CD4-positive, alpha-beta T cell treated with Interleukin-15 for 4 hours (primary cell): Measurements from ENCODE around the gene NOP9.

ENCODE experiments used
- DNase-seq: peaks from one replicate; pipeline ENCODE4 v3.0.0-alpha.2; 2020; ENCODE audit warnings: low spot score

Gene NOP9

DNA sequence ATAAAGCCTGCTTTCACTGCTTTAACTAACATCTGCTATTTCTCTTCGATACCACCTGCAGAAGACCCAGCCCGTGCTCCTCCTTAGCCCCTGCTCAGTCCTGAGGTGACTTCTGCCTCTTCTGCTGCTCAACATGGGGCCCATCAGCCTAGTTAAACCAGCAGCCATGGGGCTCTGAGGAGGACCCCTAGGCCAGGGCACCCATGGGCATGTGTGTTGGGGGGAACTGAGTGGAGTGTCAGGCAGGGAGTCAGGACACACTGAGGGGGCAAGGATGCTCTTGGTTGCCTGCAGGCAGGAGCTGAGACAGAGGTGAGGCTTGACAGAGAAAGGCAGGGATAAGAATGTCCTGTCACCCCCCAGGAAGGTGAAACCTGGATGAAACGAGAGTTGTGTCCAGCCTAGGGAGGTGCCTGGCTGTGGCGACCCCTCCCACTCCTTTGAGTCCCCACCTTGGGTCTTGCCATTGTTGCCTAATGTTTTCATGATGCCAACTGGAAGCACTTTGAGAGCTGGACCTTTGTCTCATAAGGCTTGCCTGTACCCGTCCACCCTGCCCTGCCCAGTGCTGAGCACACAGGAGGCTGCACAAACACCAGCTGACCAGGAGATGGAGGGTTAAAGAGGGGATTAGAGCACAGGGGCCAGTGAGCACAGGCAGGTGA lies 15.7 kb upstream of the NOP9 start:
- DNase-seq, result no peak

DNA sequence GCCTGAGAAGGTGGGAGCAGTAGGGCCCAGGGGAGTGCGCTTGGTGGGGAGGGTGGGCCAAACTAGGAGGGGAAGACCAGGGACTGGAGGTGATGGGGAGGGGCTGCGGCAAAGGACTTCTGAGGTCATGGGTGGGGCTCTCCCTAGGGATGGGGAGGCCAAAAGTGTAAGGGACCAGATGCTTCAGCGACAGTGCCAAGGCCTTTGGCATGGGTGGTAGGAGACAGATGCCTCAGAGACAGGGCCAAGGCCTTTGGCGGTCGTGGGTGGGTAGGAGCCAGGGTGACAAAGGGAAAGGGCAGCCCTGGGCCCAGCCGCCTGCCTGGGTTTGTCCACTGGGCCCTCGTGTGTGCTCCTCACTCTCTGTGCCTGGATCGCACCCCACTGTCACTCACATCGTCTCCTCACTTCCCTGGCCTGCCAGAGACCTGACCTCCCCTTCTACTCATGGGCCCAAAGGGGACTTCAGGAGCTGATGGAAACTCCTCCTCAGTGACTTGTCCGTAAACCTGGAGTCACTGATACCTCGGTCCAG lies 15.1 kb upstream of the NOP9 start:
- no peak for DNase-seq

DNA sequence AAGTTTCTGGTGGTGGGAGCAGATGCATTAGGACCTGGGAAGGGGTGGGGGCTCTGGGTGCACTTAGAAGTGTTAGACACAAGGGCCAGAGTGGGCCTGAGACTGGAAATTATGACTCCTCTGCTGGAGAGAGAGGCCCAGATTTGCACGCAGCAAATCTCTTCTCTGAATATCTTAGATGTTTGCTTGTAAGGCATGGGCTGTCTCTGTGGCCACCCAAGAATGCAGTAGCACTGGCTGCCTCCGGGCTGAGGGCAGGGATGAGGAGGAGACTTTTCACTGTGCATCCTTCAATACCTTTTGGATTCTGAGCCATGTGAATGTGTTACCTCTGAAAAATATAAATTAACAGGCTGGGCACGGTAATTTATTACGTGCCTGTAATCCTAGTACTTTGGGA lies 14.3 kb upstream of the NOP9 start:
- no peak for DNase-seq

DNA sequence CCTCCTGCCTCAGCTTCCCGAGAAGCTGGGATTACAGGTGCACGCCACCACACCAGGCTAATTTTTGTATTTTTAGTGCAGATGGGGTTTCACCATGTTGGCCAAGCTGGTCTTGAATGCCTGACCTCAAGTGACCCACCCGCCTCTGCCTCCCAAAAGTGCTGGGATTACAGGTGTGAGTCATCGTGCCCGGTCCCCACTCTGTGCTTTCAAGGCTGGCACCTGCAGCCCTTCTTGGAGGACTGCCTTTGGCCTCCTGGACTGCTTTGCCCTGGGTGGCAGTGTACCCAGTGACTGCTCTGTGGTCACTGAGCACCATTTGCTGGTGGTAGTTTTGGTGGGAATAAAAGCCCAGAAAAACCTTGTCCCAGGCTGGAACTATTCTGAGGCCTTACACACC lies 12.7 kb upstream of the NOP9 start:
- DNase-seq, result no peak

DNA sequence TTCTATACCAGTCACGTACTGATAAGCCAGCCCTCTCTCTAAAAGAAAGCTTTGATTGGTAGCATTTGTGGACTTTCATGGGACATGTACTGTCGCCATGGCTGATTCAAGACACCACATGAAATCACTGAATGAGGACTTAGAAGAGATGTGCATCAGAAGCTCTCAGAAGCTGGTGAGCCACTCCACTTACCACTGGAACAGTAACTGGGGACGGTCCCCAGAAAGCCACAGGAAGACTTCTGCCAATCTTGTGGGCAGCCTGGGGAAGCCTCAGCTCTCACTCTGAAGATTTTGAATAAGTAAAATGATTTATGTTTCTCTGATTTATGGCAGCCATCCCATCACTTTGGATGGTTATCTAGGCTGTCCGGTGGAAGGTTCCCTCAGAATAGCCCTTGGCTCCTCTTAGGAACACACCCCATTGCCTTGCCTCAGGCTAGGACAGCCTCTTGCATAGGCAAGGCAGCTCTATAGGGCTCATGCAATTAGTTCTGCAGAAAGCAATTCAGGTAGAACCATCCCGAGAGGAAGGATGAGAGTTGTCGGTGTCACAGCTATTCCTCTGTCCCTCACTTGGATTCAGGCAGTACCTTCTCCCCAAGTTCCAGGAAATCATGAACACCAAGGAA lies 9.9 kb upstream of the NOP9 start:
- DNase-seq, result no peak

DNA sequence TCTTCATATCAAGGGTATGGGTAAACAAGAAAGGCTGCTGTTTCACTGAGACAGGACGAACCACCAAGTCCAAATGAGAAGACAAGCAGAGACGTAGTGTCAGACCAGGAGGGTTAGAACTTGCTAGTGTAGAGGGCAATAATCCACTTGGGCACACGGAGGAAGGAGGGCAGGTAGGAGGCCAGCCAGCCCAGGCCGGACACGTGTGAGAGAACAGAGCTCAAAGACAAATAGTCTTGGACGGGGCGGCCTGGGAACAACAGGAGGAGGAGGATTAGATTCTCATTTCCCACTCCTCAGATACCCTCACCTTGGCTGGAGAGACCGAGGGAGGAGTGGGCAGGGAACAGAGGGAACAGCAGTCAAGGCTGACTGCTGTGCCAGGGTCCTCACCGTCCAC lies 8.9 kb upstream of the NOP9 start:
- no peak for DNase-seq

DNA sequence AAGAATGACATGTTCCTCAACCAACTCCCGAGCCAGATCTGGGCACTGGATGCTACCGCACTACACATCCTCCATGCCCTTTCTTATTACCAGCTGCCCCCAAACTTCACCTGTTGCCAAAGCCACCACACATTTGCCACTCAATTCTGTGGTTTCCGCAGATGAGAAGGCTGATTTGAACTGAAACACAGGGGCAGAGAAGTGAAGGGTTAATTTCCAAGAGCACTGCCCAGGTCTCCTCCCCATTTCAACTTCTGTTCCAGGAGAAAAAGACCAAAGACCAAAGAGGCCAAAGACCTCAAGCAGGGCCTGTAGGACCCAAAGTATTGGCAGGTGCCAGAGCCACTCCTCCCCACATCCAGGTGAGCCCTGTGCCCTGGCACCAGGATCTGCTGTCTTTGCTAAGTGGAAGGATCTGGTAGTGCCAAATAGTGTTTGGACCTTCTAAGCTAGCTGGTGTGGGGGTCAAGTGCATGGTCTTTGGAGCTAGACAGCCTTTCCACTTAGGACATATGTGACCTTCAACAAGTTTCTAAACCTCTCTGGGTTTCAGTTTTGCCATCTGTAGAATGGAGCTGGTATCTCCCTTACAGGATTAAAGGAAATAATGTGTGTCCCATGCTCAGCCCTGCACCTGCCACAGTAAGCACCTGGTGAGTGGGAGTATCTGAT lies 8.1 kb upstream of the NOP9 start:
- no peak for DNase-seq

DNA sequence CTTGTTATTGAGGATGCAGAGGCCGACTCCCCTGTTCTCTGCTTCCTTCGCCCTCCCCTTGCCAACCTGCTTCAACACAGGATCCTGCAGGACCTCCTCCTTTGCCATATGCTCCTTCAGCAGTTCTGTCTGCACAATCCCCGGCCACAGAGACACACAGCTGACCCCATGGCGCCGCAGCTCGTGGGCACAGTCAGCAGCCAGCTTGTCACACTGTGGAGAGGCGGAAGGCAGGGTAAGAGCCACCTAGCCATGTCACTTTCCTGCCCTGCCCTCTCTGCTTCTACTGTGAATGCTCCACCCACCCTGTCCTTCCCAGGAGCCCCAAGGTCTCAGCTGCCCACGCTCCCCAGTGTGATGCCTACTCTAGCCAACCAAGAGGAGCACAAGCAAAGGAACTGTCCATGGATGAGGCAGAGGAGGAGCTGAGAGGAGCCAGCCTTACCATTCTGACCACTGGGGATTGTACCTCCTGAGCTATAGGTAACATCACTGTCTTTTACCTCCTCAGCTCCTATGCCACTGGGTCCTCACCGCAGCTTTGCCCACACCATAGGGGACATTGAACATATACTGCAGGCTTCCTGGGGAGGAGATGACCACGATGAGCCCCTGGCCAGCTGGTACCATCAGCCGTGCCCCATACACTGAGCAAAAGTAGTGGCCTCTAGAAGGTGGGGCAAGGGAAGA lies 7.4 kb upstream of the NOP9 start:
- DNase-seq, result no peak

DNA sequence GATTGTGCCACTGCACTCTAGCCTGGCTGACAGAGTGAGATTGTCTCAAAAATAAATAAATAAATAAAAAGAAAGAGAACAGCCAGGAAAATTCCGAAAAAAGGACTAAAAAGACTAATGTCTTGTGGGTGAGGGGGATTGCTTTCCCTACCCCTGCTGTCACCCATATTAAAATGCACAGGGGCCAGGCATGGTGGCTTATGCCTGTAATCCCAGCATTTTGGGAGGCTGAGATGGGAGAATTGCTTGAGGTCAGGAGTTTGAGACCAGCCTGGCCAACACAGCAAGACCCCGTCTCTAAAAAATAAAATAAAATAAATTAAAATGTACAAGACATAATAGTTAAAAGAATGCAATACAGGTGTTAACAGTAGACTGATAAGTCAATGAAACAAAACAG lies 6.1 kb upstream of the NOP9 start:
- DNase-seq, result no peak

DNA sequence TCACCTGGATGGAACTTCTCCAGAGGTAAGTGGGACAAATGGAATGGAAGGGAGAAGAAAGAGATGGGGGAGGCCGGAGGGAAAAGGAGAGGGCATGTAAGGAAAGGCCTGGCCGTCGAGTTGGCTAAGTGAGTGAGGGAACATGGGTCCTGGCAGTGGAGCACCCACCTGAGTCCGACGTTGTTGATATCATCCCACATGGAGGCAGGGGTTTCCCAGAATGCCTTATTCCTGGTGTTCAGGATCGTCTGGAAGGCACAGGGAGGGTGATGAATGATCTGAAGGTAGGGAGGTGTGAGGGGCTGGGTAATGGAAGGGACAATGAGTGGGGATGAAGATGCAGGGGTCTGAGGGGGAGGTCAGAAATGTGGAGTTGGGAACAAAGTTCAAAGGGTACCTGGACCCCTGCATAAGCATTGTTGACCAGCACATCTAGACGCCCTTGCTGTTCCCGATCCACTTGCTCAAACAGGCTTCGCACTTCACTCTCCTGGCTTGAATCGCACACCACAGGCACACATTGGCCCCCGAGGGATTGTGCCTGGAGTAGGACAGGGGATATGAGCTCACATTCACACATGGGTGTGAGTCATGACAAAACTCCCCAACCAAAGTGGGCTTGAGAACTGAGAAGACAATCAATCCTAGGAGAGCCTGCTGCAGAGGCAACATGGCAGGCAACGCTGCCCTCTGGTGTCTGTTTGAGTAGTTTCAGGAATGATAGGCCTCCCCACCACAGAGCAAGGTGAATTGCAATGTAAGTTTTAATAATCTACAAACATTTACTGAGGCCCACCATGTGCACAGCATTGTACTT lies 3.1 kb upstream of the NOP9 start:
- DNase-seq, result peak; percentile 83

DNA sequence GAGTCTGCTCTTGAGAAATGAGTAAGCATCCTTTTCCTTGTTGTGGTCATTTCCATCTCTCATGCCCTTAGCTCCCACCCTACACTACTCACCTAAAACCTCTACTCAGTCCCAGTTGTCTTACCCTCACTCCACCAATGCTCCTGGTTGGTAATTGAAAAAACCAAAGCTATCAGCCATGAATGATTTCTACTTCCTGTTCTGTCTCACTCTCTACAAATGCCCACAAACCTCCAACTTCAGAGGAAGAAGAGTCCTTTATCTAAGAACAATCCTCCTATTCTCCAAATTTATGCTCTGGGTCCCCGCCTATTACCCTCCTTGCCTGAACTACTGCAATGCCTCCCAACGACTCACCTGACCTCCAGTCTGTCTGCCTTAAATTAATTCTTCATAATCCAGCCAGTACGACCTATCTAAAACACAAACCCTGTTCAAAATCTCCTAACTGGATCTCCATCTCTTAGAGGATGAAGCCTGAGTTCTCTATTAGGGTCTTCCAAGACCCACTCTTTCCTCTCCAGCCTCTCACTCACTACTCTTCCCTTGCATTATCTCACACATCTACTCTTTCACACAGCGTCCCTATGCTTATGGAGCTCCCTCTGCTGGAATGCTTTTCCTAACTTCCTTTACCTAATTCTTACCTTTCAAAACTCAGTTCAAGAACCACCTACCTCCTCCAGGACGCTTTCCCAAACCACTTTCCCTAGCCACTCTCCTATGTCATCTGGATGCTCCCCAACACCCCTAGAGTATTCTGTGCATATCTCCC lies 2.3 kb upstream of the NOP9 start:
- DNase-seq, result no peak

DNA sequence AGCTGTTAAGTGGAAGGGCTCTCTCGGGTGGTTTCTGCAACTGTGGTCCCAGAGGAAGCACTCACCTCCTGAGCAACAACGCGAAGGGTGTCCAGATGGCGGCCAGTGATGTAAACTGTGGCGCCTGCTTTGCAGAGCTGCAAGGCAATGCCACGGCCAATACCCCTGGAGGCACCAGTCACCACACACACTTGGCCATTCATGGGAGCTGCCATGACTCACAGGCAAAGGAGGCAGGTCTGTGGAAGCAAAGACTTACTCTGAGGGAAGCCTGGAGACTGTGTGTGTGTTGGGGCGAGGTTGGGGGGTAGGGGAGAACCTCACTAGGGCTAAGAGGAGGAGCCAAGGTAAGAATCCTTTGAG lies 777 bp upstream of the NOP9 start:
- DNase-seq, result no peak

DNA sequence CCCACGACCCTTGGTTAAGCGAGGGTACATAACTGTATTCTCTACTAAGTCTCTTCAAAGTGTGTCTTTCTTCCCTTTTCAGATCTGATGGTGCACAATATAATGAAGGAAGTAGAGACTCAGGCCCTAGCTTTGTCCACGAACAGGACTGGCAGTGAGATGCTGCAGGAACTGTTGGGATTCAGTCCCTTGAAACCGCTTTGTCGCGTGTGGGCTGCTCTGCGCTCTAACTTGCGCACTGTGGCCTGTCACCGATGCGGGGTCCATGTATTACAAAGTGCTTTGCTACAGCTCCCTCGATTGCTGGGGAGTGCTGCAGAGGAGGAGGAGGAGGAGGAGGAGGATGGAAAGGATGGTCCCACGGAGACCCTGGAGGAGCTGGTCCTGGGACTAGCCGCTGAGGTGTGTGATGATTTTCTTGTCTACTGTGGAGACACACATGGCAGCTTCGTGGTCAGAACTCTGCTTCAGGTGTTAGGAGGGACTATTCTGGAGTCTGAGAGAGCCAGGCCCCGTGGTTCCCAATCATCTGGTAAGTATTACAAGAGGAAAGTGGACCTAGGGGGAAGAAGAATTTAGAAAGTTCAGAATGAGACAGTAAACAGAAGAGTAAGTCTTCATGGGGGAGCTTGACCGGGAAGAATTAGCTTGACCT lies 803 bp downstream of the NOP9 start:
- no peak for DNase-seq

DNA sequence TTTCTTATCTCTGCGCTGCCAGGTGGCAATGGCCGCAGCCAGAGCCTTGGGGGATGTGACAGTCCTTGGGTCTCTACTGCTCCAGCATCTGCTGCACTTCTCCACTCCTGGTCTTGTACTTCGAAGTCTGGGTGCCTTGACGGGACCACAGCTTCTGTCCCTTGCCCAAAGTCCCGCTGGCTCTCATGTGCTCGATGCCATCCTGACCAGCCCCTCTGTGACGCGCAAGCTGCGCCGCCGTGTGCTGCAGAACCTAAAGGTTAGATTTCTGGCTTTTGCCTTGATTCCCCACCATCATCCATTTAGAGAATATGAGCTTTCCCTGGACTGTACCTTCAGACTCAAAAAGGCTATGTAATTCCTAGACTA lies 4.4 kb downstream of the NOP9 start:
- DNase-seq, result no peak

DNA sequence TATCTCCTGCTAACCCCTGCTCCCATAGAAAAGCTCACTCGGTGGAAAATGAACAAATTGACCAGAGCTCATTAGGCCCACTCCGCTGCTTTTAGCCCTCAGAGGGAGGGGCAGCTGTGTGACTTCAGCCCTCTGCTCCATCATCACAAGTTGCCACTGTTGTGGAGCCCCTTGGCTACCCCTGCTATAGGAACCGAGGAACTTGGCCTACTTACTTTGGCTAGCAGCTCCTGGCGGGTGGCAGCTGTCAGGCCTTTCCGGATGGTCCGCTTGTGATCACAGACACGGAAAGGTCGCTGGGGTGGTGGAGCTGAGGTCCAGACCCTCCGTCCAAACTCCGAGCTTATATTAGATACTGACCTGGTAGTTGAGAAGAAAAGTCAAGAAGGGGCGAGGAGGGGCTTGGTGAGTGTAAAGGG lies 7.5 kb downstream of the NOP9 start:
- DNase-seq, result no peak

DNA sequence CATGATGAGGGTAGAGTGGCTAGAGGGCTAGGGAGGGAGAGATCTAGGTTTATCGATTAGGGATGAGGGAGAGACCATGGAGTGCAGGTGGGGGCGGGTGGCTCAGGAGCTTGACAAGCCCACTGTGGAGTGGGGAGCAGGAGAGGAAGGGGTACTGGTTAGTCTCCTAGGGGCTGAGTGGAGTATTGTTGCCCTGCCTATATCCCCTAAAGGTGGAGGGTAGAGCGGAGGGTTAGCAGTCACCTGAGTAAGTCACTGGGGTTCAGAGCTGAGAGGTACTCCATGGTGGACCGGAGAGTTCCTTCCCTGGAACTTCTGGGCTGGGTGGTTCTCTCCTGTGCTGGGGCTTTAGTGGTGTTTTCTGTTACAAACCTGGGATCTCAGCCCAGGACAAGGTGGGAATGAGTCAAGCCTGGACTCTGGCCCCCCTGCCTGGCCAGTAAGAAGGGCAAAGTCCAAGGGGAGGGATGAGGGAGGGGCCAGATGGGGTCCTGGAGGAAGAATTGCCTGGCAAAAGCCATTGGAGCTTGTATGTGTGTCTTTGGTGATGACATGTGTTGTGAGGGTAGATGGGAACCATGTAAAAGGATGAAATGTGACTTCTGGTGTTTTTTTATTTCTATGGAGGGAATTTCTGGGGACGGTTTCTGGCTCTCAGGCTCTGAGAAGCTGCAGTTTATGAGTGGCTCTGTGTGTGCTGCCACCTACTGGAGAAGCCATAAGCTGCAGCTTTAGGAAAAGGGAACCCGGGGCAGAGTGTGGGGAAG lies 8.1 kb downstream of the NOP9 start, which contains the start of gene CIDEB:
TSS of gene CIDEB (minus strand) at position 403 of the 767 bp plus-strand sequence. CDS start at position 284, 119 bp downstream.
- peak; percentile 72 for DNase-seq

DNA sequence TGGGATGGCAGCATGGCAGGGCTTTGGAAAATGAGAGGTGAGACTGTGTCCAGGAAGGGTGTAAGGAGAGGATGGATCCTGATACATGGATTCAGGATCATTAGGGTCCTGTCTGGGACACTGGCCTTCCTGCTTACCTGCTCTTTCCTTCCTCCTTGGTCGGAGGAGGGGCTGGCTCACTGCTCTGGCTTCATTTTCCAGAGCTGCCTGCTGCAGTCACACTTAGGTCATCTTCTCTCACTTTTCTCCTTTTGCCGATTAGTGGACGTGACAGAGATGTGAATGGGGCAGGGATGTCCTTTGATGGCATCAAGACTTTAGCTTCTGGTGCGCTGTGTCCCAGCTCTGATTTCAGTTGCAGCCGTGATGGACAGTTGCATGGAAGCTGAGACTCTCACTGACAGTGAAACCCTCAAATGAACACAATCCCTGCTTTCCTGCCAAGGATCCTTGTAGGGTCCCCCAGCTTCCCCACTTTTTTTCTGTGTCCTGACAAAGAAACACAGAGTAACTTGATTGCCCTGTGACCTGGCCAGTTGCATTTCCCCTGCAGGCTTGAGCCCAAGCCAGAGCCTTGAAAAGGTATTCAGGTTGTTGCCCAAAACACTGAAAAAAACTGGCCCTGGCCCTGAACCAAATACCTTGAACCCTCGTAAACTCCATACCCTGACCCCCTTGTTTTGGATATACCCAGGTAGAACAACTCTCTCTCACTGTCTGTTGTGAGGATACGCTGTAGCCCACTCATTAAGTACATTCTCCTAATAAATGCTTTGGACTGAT lies 8.9 kb downstream of the NOP9 start:
- DNase-seq, result no peak

DNA sequence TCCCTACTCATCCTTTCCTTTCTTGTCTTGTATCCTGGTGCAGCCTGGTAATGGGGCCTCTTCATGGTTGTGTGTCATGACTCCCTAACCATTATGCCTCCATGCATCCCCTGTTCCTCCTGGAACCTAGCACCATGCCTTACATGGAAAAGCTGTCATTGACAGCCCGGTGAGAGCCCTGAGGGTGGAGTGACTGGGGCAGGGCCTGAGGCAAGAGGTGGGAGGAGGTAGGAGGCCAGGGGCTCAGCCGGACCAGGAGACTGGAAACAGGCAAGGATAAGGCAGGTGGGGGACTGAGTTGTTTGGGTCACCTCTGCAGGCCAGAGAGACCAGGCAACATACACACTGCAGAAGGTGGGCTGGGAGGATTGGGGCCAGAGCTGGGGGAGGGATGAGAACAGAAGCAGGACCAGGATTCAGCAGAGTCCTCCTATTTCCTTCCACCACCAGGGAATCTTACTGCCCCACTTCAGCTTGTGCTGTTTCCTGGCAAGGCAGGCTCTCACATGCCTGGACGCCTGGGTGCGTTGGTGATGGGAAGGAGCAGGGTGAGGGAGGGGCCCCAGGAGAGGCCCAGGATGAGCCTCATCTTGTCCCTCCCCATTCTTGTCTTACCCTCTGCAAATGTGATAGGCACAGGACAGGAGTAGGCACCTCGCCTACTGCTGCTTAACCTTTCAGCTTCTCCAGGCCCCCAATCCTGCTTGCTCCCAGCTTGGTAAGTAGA lies 10.1 kb downstream of the NOP9 start, which contains the start of gene LTB4R2:
TSS of gene LTB4R2 (plus strand) at position 603 of the 727 bp plus-strand sequence. CDS start 525 bp downstream, outside the sequence.
- DNase-seq, result no peak
